ENCODE data around the gene PDSS2.
"Not testable (repeated sequence)": the region's sequence is repeated elsewhere in the genome, so short reads cannot be mapped to it uniquely, and the experiment has no call there.

PDSS2 gene

DNA sequence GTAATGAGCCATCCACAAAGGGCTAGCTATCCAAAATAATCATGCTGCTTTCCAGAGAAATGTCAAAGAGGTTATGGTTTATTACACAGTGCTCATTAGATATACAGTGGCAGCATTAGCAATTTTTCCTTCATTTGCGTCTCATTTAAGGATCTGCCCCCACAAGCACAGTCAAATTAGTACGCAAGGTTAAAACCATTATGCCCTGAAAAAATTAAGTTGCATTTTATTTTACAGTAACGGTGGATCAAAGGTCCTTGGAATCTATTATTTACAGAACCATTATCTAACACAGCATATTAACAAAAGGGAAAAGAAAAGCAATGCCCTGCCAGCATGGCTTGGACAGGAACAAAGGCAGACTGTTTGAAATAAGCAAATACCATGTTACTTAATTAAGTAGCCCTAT lies 144.8 kb downstream of the PDSS2 start:
- DNase-seq = no peak

DNA sequence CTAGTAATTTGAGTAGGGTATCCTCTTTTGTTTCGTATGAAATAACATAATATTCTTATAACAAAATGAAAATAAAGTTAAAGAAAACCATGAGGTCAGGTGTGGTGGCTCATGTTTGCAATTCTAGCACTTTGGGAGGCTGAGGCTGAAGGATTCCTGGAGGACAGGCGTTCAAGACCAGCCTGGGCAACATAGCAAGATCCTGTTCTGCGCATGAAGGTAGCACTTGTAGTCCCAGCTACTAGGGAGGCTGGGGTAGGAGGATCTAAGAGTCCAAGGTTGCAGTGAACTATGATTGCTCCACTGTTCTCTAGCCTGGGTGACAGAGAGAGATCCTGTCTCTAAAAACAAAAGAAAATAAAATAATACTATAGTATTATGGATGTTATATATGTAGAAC lies 145.6 kb downstream of the PDSS2 start:
- no peak for DNase-seq

GRCh38 chr6:107310362-107310761 lies 149.0 kb downstream of the PDSS2 start:
- no peak for DNase-seq

GRCh38 chr6:107308677-107309076 lies 150.7 kb downstream of the PDSS2 start:
- DNase-seq = no peak

GRCh38 chr6:107305994-107306393 lies 153.4 kb downstream of the PDSS2 start:
- not testable (repeated sequence) for DNase-seq

GRCh38 chr6:107305391-107305790 lies 154.0 kb downstream of the PDSS2 start:
- DNase-seq = no peak

GRCh38 chr6:107304421-107305025 lies 154.8 kb downstream of the PDSS2 start:
- no peak for DNase-seq

- no peak for DNase-seq
These were observed 166.0 kb downstream of the PDSS2 start for GRCh38 chr6:107293350-107293749.

- no peak for DNase-seq
These were observed 166.6 kb downstream of the PDSS2 start for GRCh38 chr6:107292715-107293271.

DNA sequence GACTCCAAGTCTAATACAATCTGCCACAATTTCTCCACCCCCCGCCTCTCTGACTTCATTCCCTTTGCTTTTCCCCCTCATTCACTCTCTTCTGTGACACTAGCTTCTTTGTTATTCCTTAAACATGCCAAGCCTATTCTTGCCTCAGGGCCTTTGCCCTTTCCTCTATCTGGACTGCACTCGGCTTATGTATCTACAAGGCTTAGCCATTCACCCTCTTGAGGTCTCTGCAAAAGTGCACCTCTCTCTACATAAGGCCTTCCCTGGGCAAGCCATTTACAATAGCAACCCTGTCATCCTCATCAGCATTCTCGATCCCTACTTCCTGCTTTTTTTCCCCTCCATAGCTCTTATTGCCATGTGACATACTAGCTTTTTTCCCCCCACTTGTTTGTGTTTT lies 168.9 kb downstream of the PDSS2 start:
- DNase-seq = no peak

GRCh38 chr6:107289258-107289657 lies 170.1 kb downstream of the PDSS2 start:
- DNase-seq = not testable (repeated sequence)

- not testable (repeated sequence) for DNase-seq
These were observed 173.7 kb downstream of the PDSS2 start for GRCh38 chr6:107285683-107286082.

- DNase-seq = no peak
These were observed 174.6 kb downstream of the PDSS2 start for GRCh38 chr6:107284805-107285204.

DNA sequence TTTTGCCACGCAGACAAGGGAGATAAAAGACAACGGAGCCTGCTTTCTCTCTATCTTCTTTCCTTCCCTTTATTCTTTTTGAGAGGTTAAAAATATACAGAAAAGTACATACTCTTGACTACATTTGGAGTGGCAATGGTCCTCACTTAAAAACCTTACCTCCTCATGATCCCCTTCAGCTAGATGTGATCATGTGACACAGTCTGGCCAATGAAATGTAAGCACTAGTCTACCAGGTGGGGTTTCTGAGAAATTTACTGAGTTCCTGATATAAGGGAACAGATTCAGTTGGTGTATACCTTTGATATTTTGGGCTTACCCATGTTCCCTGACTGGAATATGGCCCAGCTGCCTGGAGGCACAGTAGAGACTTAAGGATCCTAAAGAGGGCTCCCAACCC lies 178.6 kb downstream of the PDSS2 start:
- no peak for DNase-seq

GRCh38 chr6:107280001-107280400 lies 179.4 kb downstream of the PDSS2 start:
- DNase-seq = not testable (repeated sequence)

GRCh38 chr6:107275330-107275865 lies 184.0 kb downstream of the PDSS2 start:
- DNase-seq = no peak

- no peak for DNase-seq
These were observed 185.1 kb downstream of the PDSS2 start for GRCh38 chr6:107274288-107274687.

DNA sequence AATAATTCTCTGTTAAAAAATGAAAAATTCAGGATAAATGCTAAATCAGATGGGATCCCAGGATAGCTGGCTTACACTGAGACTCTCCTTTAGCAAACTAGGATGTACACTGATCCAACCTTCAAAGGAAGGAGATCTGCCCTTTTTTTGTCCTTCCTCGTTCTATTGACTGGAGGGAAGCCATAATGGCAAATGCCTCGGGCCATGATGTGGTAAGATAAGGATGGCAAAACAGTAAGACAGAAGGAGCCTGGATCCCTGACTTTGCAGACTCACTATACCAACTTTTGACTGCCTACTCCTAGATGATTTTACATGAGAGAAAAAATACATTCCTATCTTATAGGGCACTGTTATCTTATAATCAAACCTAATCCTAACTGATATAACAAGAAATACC lies 187.1 kb downstream of the PDSS2 start:
- no peak for DNase-seq

- no peak for DNase-seq
These were observed 188.1 kb downstream of the PDSS2 start for GRCh38 chr6:107271208-107271790.

- DNase-seq = no peak
These were observed 191.7 kb downstream of the PDSS2 start for GRCh38 chr6:107267634-107268033.

DNA sequence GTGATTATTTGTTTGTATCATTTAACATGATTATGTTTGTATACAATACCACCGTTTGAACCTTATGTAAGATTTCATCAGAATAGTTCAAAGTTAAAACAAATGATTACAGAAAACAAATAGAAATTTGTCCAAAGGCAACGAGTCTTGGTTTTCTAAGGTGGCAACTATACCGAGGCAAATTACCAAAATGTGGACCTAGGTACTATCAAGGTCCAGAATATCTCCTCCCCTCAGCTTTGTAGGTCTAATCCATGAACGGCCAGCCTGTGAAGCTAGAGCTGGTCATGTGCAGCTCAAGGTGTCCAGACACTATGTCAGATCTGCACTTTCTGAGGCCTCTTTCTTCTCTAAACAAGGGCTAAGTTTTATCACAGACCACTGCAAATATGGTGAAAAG lies 192.4 kb downstream of the PDSS2 start:
- DNase-seq = no peak

DNA sequence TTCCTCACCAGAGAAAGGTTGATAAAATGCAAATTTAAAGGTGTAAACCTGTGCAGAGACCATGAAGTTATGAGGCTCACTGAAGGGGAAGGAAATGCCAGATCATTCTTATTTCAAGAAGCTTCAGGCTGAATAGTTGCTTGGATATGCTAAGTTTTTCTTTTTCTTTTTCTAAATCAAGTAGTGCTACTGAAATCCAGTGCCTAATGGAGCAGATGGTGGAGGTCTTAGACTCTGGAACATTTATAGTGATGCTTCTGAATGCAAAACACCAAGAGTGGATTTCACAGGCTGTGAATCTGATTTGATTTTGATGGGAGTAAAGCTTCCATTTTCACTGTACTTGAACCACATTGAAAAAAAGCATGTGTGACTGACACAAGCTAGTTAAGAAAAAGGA lies 192.8 kb downstream of the PDSS2 start:
- no peak for DNase-seq

DNA sequence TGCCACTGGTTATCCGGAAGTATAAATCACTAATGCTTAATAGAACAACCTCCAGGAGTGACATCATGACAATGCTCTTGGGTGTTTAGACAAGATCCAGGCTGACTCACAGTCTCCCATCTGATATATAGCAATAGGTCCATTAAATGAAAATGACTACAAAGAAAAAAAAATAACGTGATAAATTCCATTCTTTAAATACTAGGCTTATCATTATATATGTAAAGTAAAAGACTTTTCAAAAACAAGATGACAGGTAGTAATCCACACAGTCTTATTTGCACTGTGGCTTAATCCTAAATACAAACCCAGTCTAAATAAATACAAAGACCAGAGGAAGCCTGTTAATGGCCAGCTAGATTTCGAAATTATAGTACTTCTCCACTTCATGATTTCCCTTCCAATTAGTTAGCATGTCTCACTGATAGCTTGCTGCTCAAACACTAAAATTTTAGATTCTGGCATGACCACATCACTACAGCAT lies 195.0 kb downstream of the PDSS2 start:
- DNase-seq = no peak

DNA sequence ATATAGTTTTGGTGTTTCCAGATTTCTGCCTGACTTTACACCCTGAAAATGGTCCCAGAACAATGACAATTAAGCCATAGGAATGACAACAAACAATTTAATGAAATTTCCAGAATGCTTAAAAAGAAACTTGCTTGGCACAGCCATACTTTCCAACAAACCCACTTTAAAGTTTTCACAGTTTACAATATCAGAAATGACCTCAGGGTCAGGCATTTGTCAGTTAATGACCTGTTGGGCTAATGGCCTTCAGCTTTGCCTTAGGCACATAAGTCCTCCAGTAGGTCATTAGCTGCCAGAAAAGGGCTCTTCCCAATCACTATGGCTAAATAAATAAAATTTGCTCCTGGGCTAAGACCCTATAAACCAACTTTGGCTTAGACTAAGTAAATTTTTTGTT lies 199.4 kb downstream of the PDSS2 start:
- no peak for DNase-seq
